HG02642 (cell line): ENCODE data around the gene FAM72C.
"Not testable (repeated sequence)": the region's sequence is repeated elsewhere in the genome, so short reads cannot be mapped to it uniquely, and the experiment has no call there.

ENCODE experiments used
- ATAC-seq: cut with Tn5 transposase; IDR thresholded peaks from one replicate; pipeline ENCODE4 v1.9.1; 2021; ENCODE audit warnings: mild to moderate bottlenecking; ENCODE audit not compliant: unreplicated experiment, poor library complexity

Gene FAM72C

GRCh38 chr1:143971924-143972700 lies at the start of gene FAM72C:
FAM72C (minus strand) TSS chr1:143971986; CDS start chr1:143971141, 845 bp downstream.
- peak; percentile 82 for ATAC-seq

- peak; percentile 66 for ATAC-seq
Observed at GRCh38 chr1:144020001-144020738, 48.4 kb upstream of the FAM72C start.

- ATAC-seq: not testable (repeated sequence)
Observed at GRCh38 chr1:144019101-144019500, 47.3 kb upstream of the FAM72C start.

GRCh38 chr1:144015180-144015966 lies 43.6 kb upstream of the FAM72C start:
- ATAC-seq: not testable (repeated sequence)

GRCh38 chr1:144014528-144014927 lies 42.7 kb upstream of the FAM72C start:
- ATAC-seq: not testable (repeated sequence)

GRCh38 chr1:144014121-144014520 lies 42.3 kb upstream of the FAM72C start:
- ATAC-seq: not testable (repeated sequence)

- peak; percentile 99 for ATAC-seq
Observed at GRCh38 chr1:144012168-144012733, 40.5 kb upstream of the FAM72C start.

GRCh38 chr1:144009410-144009809 lies 37.6 kb upstream of the FAM72C start:
- ATAC-seq: peak; percentile 44

- not testable (repeated sequence) for ATAC-seq
Observed at GRCh38 chr1:144004259-144004658, 32.5 kb upstream of the FAM72C start.

- not testable (repeated sequence) for ATAC-seq
Observed at GRCh38 chr1:144003306-144004029, 31.7 kb upstream of the FAM72C start.

- ATAC-seq: peak; percentile 86
Observed at GRCh38 chr1:144002141-144002881, 30.5 kb upstream of the FAM72C start.

- ATAC-seq: not testable (repeated sequence)
Observed at GRCh38 chr1:144001077-144001476, 29.3 kb upstream of the FAM72C start.

GRCh38 chr1:143996020-143996419 lies 24.2 kb upstream of the FAM72C start:
- ATAC-seq: not testable (repeated sequence)

- ATAC-seq: not testable (repeated sequence)
Observed at GRCh38 chr1:143993301-143993907, 21.6 kb upstream of the FAM72C start.

- not testable (repeated sequence) for ATAC-seq
Observed at GRCh38 chr1:143990699-143991098, 18.9 kb upstream of the FAM72C start.

- ATAC-seq: not testable (repeated sequence)
Observed at GRCh38 chr1:143989719-143990118, 17.9 kb upstream of the FAM72C start.

- not testable (repeated sequence) for ATAC-seq
Observed at GRCh38 chr1:143989427-143989712, 17.6 kb upstream of the FAM72C start.

- not testable (repeated sequence) for ATAC-seq
Observed at GRCh38 chr1:143988602-143989426, 17.0 kb upstream of the FAM72C start.
